Lower leg skin (tissue), 3 donors: ENCODE data around the gene UCP3.

Source experiments
- POLR2A ChIP-seq, 2 donors: fragments of 450-650 bp; IDR thresholded peaks; one replicate each; pipeline ENCODE4 v1.6.1; 2016 to 2017; ENCODE audit warnings: antibody characterized with exemption in 2 of 2, mild to moderate bottlenecking in 1 of 2, moderate library complexity in 1 of 2
- TF ChIP-seq, protein P1 (sequence below), 3 donors: fragments of 450-650 bp; IDR thresholded peaks; one replicate each; pipeline ENCODE4 v1.5.1; 2016; ENCODE audit warnings: antibody characterized with exemption in 3 of 3, mild to moderate bottlenecking in 3 of 3, moderate library complexity in 2 of 3

DNA sequence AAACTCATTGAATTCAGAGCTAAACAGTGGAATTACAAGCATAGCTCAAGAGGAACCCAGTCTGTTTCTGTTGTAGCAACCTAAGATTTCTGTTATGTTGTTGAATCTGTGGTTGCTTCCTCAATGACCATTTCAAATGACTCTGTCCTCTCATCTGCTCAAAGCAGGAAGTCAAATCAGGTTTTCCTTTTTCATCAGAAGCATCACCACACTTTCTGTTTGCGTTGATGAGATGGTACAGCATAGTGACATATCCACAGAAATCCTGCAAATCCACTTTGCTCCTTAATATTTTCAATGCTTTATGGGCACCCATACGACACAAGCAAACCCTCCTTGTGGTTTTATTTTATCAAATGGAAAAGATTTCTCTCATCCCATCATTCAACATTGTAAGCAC is 13.6 kb downstream of the UCP3 start:
- TF ChIP-seq POLR2A (IDR thresholded peaks at IDR 0.05), result no peak
- TF ChIP-seq, protein P1, sequence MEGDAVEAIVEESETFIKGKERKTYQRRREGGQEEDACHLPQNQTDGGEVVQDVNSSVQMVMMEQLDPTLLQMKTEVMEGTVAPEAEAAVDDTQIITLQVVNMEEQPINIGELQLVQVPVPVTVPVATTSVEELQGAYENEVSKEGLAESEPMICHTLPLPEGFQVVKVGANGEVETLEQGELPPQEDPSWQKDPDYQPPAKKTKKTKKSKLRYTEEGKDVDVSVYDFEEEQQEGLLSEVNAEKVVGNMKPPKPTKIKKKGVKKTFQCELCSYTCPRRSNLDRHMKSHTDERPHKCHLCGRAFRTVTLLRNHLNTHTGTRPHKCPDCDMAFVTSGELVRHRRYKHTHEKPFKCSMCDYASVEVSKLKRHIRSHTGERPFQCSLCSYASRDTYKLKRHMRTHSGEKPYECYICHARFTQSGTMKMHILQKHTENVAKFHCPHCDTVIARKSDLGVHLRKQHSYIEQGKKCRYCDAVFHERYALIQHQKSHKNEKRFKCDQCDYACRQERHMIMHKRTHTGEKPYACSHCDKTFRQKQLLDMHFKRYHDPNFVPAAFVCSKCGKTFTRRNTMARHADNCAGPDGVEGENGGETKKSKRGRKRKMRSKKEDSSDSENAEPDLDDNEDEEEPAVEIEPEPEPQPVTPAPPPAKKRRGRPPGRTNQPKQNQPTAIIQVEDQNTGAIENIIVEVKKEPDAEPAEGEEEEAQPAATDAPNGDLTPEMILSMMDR (IDR thresholded peaks at IDR 0.05), result no peak
